HCT116 (cell line): ENCODE data around the gene ST14. TPM values are rescaled to one million over a fixed set of nuclear protein-coding genes. Genes with fewer than 3 reads are reported as not detected.

Experiments
- ATAC-seq: fragments of 200-7000 bp; cut with Tn5 transposase; 2 replicates; pipeline ENCODE4 v1.9.1; 2020; ENCODE audit warnings: mild to moderate bottlenecking, moderate library complexity
- BruUV-seq: library from RNA; stranded (reverse); fragments of 400-500 nt; replicated peaks from 2 replicates; lab custom pipeline; 2021; lab: Mats Ljungman, UMichigan
- CTCF ChIA-PET: fragments of 300-600 bp; sonication (Branson Sonifier 250); formaldehyde crosslinking; loops from one replicate; lab custom pipeline; 2021; ENCODE audit warnings: antibody characterized with exemption; lab: Charles Lee
- POLR2A ChIA-PET: fragments of 300-600, 350-600 bp; sonication (Branson Sonifier 250); formaldehyde crosslinking; loops from one replicate; lab custom pipeline; 2021; ENCODE audit warnings: antibody characterized with exemption; lab: Charles Lee
- RAD21 ChIA-PET, 2 experiments: fragments of 300-600 bp; sonication (Branson Sonifier 250); formaldehyde crosslinking; loops; one replicate each; lab custom pipeline; 2023; ENCODE audit warnings: low total read pairs in 2 of 2; ENCODE audit not compliant: uncharacterized antibody in 2 of 2, unreplicated experiment in 2 of 2, low non-redundant PET in 1 of 2; lab: Charles Lee
- DNase-seq: peaks from one replicate; pipeline ENCODE4 v3.0.0-alpha.2; 2010; ENCODE audit warnings: low read depth, low spot score
- H2AFZ ChIP-seq: fragments of 200-600 bp; shearing (Covaris generic), sonication (generic); 2 replicates; pipeline ENCODE4 v1.6.1; 2017; ENCODE audit warnings: low read depth, mixed run types, mixed read lengths, antibody characterized with exemption, low read length; ENCODE audit not compliant: poor library complexity, severe bottlenecking
- H3K27ac ChIP-seq: 2 replicates; pipeline ENCODE4 v1.5.1; 2012; ENCODE audit warnings: low read depth, low read length
- H3K27me3 ChIP-seq: fragments of 200-600 bp; sonication (generic); 2 replicates; pipeline ENCODE4 v1.6.1; 2016; ENCODE audit warnings: mixed run types, low read length, mixed read lengths; ENCODE audit not compliant: insufficient read depth
- H3K36me3 ChIP-seq, 2 experiments: fragments of 200-500 bp in 1 of 2; fragments of 200-600 bp in 1 of 2; sonication (Bioruptor generic) in 1 of 2; sonication (generic) in 1 of 2; 2 replicates each; pipeline versions ENCODE4 v1.5.1 to v1.6.1; 2014 to 2016; ENCODE audit warnings: low read length in 2 of 2, inconsistent platforms in 1 of 2, mixed read lengths in 1 of 2, mixed run types in 1 of 2; ENCODE audit not compliant: insufficient read depth in 2 of 2, control insufficient read depth in 1 of 2
- H3K4me1 ChIP-seq, 2 experiments: fragments of 200-600 bp in 1 of 2; sonication (generic) in 1 of 2; 2 replicates each; pipeline versions ENCODE4 v1.5.1 to v1.6.1; 2012 to 2017; ENCODE audit warnings: low read length in 2 of 2, inconsistent platforms in 1 of 2, mild to moderate bottlenecking in 1 of 2, mixed read lengths in 1 of 2, mixed run types in 1 of 2, moderate library complexity in 1 of 2; ENCODE audit not compliant: insufficient read depth in 2 of 2, control insufficient read depth in 1 of 2
- H3K4me2 ChIP-seq: fragments of 200-600 bp; sonication (generic); 2 replicates; pipeline ENCODE4 v1.6.1; 2017; ENCODE audit warnings: mixed run types, low read length, mixed read lengths
- H3K4me3 ChIP-seq, 2 experiments: fragments of 200-600 bp in 1 of 2; sonication (generic) in 1 of 2; replicated peaks in 1 of 2; 2 replicates each; pipeline ENCODE4 v1.5.1; 2011 to 2016; ENCODE audit warnings: low read length in 2 of 2, control low read depth in 1 of 2, low read depth in 1 of 2, mild to moderate bottlenecking in 1 of 2, mixed read lengths in 1 of 2, mixed run types in 1 of 2
- H3K79me2 ChIP-seq: fragments of 200-600 bp; sonication (generic); 2 replicates; pipeline ENCODE4 v1.6.1; 2017; ENCODE audit warnings: mild to moderate bottlenecking, mixed run types, low read length, moderate library complexity, mixed read lengths; ENCODE audit not compliant: insufficient read depth
- H3K9ac ChIP-seq: fragments of 200-600 bp; sonication (generic); 2 replicates; pipeline ENCODE4 v1.6.1; 2016; ENCODE audit warnings: low read length, mixed read lengths
- H3K9me2 ChIP-seq: fragments of 200-600 bp; sonication (generic), shearing (Covaris generic); 2 replicates; pipeline ENCODE4 v1.6.1; 2017; ENCODE audit warnings: mixed run types, mild to moderate bottlenecking, moderate library complexity; ENCODE audit not compliant: insufficient read depth
- H3K9me3 ChIP-seq, 2 experiments: fragments of 200-500 bp in 1 of 2; fragments of 200-600 bp in 1 of 2; sonication (Bioruptor generic) in 1 of 2; sonication (generic) in 1 of 2; 2 replicates each; pipeline ENCODE4 v1.6.1; 2014 to 2017; ENCODE audit warnings: low read length in 2 of 2, mixed read lengths in 2 of 2, inconsistent platforms in 1 of 2, low read depth in 1 of 2, mild to moderate bottlenecking in 1 of 2, mixed run types in 1 of 2, moderate library complexity in 1 of 2; ENCODE audit not compliant: control insufficient read depth in 1 of 2, insufficient read depth in 1 of 2
- H4K20me1 ChIP-seq: fragments of 200-600 bp; sonication (generic), shearing (Covaris generic); 2 replicates; pipeline ENCODE4 v1.6.1; 2017; ENCODE audit warnings: mixed run types, mild to moderate bottlenecking, moderate library complexity; ENCODE audit not compliant: insufficient read depth
- CEBPB ChIP-seq: IDR thresholded peaks from 2 replicates; pipeline ENCODE4 v1.6.1; 2012; ENCODE audit warnings: low read depth
- ELF1 ChIP-seq: IDR thresholded peaks from 2 replicates; pipeline ENCODE4 v1.6.1; 2012; ENCODE audit warnings: low read depth, borderline replicate concordance
- EZH2 ChIP-seq: fragments of 200-600 bp; sonication (generic); IDR thresholded peaks from 2 replicates; pipeline ENCODE4 v1.6.1; 2017; ENCODE audit warnings: antibody characterized with exemption, mixed run types
- FOSL1 ChIP-seq: IDR thresholded peaks from 2 replicates; pipeline ENCODE4 v1.6.1; 2012; ENCODE audit warnings: low read depth
- POLR2A ChIP-seq: IDR thresholded peaks from 2 replicates; pipeline ENCODE4 v1.7.0; 2011; ENCODE audit warnings: borderline replicate concordance; ENCODE audit not compliant: insufficient read depth, insufficient read length; ENCODE audit errors: extremely low read depth
- POLR2AphosphoS5 ChIP-seq: IDR thresholded peaks from 2 replicates; pipeline ENCODE4 v1.6.1; 2011; ENCODE audit warnings: mild to moderate bottlenecking, low read depth, low read length, moderate library complexity
- RAD21 ChIP-seq: IDR thresholded peaks from 2 replicates; pipeline ENCODE4 v1.6.1; 2012; ENCODE audit warnings: low read depth, mild to moderate bottlenecking
- SIN3A ChIP-seq: IDR thresholded peaks from 2 replicates; pipeline ENCODE4 v1.6.1; 2012; ENCODE audit warnings: low read depth
- SP1 ChIP-seq: IDR thresholded peaks from 2 replicates; pipeline ENCODE4 v1.6.1; 2012; ENCODE audit warnings: low read depth
- SRF ChIP-seq: IDR thresholded peaks from 2 replicates; pipeline ENCODE4 v1.6.1; 2012; ENCODE audit warnings: low read depth
- ZFX ChIP-seq: fragments of 450-650 bp; IDR thresholded peaks from 2 replicates; pipeline ENCODE4 v1.6.1; 2017
- ZNF274 ChIP-seq: fragments of 200-500 bp; sonication (Bioruptor generic); IDR thresholded peaks from 2 replicates; pipeline ENCODE4 v1.6.1; 2014; ENCODE audit warnings: mild to moderate bottlenecking, low read depth, low read length, inconsistent platforms
- intact Hi-C: fragments of 100-400 bp; cut with micrococcal nuclease; formaldehyde crosslinking; loops from 2 replicates; pipeline ENCODE4 v1.10.0; 2022
- total RNA-seq: library from RNA; stranded (reverse); gene quantifications from one replicate; pipeline ENCODE4 v1.2.1, GENCODE V29; 2021; ENCODE audit not compliant: unreplicated experiment
- TF ChIP-seq, protein P1 (sequence below): IDR thresholded peaks from 2 replicates; pipeline ENCODE4 v1.6.1; 2011; ENCODE audit warnings: mild to moderate bottlenecking, low read length, moderate library complexity; ENCODE audit not compliant: insufficient replicate concordance; ENCODE audit errors: extremely low read depth
- TF ChIP-seq, protein P2 (sequence below), 3 experiments: fragments of 200-600 bp in 1 of 3; sonication (generic) in 1 of 3; IDR thresholded peaks in 2 of 3; conservative IDR thresholded peaks in 1 of 3; 2 replicates each; pipeline ENCODE4 v1.5.1; 2012 to 2017; ENCODE audit warnings: low read depth in 2 of 3, low read length in 2 of 3, antibody characterized with exemption in 1 of 3, borderline replicate concordance in 1 of 3, control low read depth in 1 of 3, mild to moderate bottlenecking in 1 of 3, mixed read lengths in 1 of 3, mixed run types in 1 of 3, moderate library complexity in 1 of 3; ENCODE audit not compliant: insufficient read depth in 1 of 3
- TF ChIP-seq, protein P3 (sequence below): IDR thresholded peaks from 2 replicates; pipeline ENCODE4 v1.6.1; 2012

ST14 gene
- total RNA-seq, 1 experiment from 2014 or later, result 107 TPM

DNA sequence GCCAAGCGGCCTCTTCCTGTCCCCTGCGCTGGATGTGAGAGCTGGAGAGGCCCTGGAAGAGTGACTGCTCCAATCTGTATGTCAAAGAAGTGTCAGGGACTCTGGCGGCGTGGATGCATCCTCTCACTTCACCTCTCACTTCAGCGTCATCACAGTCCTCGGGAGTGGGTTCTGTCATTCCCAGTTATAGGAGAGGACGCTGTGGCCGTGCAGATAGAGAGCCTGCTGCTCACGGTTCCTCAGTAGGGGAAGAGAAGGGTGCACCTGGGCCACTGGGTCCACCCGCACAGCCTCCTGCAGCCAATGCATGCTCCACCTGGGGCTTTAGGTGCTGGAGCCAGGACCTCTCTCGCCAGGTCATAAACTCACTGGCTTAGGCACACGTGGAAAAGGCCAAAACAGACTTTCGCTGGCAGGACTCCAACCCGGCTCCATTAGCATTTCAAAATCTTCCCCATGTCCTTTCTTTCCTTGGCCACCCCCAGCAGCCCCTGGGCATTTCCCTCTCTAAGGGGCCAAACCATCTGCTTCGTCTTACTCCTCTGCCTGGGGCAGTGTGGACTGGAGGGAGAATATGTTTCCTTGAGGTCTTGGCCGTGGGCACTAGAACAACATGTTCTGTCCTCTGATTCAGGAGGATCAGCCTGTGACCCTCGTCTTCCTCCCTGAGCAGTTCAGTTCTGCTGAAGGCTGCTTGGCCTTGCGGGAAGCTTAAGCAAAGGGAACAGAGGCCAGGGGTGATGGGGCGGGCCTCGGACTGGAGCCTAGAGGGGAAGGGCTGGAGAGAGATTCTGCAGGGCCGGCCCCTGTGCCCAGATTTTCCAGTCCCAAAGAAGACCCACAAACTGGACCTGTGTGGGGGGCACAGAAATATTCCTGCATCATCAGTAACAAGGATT, 57.8 kb downstream of the ST14 start (continued):
- TF ChIP-seq, protein P1, sequence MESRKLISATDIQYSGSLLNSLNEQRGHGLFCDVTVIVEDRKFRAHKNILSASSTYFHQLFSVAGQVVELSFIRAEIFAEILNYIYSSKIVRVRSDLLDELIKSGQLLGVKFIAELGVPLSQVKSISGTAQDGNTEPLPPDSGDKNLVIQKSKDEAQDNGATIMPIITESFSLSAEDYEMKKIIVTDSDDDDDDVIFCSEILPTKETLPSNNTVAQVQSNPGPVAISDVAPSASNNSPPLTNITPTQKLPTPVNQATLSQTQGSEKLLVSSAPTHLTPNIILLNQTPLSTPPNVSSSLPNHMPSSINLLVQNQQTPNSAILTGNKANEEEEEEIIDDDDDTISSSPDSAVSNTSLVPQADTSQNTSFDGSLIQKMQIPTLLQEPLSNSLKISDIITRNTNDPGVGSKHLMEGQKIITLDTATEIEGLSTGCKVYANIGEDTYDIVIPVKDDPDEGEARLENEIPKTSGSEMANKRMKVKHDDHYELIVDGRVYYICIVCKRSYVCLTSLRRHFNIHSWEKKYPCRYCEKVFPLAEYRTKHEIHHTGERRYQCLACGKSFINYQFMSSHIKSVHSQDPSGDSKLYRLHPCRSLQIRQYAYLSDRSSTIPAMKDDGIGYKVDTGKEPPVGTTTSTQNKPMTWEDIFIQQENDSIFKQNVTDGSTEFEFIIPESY, result no peak
- TF ChIP-seq CEBPB (no peak), ELF1 (no peak), POLR2AphosphoS5 (no peak), FOSL1 (no peak), ZNF274 (no peak), SP1 (no peak)
- TF ChIP-seq, protein P2, sequence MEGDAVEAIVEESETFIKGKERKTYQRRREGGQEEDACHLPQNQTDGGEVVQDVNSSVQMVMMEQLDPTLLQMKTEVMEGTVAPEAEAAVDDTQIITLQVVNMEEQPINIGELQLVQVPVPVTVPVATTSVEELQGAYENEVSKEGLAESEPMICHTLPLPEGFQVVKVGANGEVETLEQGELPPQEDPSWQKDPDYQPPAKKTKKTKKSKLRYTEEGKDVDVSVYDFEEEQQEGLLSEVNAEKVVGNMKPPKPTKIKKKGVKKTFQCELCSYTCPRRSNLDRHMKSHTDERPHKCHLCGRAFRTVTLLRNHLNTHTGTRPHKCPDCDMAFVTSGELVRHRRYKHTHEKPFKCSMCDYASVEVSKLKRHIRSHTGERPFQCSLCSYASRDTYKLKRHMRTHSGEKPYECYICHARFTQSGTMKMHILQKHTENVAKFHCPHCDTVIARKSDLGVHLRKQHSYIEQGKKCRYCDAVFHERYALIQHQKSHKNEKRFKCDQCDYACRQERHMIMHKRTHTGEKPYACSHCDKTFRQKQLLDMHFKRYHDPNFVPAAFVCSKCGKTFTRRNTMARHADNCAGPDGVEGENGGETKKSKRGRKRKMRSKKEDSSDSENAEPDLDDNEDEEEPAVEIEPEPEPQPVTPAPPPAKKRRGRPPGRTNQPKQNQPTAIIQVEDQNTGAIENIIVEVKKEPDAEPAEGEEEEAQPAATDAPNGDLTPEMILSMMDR (IDR thresholded peaks at IDR 0.05 in 2 of 3, conservative IDR thresholded peaks at IDR 0.05 in 1 of 3; ENCODE audit: borderline replicate concordance in 1 of 3, insufficient read depth in 1 of 3, low read depth in 2 of 3, low read length in 2 of 3), result no peak

DNA sequence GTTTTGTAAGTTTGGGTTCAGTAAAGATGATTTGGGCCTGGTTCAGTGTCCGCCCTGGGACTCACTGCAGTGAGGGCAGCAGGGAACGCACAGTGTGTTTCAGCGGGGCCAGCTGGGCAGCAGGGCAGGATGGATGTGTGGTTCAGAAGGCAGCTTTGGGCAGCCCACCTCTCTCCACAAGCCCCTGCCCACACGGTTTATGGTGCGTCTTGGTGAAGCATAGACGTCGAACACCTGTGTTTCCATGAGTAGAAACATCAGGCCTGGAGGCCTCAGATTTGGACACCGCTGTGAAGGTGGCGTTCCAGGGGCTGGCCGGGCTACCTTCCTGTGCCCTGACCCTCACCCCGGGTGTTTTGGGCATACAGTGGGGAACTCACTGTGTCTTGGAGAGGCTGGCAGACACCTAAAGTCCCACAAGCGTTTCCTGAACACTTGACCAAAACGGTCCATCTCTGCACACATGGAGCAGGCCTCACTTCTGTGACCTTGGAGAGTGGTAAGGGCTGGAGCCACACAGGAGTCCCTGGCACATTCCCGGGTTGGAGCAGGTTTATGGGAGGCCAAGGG, 59.0 kb downstream of the ST14 start:
- TF ChIP-seq, protein P2 (IDR thresholded peaks at IDR 0.05 in 2 of 3, conservative IDR thresholded peaks at IDR 0.05 in 1 of 3; ENCODE audit: borderline replicate concordance in 1 of 3, insufficient read depth in 1 of 3, low read depth in 2 of 3, low read length in 2 of 3), result no peak
- no peak for TF ChIP-seq FOSL1
- no peak for TF ChIP-seq CEBPB
- no peak for TF ChIP-seq SRF
- no peak for TF ChIP-seq POLR2AphosphoS5
- no peak for TF ChIP-seq EZH2
- TF ChIP-seq, protein P3, sequence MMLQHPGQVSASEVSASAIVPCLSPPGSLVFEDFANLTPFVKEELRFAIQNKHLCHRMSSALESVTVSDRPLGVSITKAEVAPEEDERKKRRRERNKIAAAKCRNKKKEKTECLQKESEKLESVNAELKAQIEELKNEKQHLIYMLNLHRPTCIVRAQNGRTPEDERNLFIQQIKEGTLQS, result no peak
- TF ChIP-seq SP1, result no peak
- no peak for TF ChIP-seq RAD21
- TF ChIP-seq POLR2A, result no peak
- no peak for TF ChIP-seq SIN3A
- TF ChIP-seq ZFX, result no peak
- no peak for TF ChIP-seq ELF1
- TF ChIP-seq, all 23 proteins: peak for 0
- BruUV-seq, result no TSS peak
- Histone ChIP-seq H3K79me2 (no peaks in the 10 kb centered on the region), H4K20me1 (no peaks in the 10 kb centered on the region), H3K9ac (no peak overlapping the region), H3K27ac (no peak overlapping the region), H3K27me3 (no peaks in the 10 kb centered on the region), H3K4me2 (no peak overlapping the region), H2AFZ (no peak overlapping the region), H3K4me1 (no peaks in the 10 kb centered on the region), H3K9me3 (no peaks in the 10 kb centered on the region), H3K36me3 (no peaks in the 10 kb centered on the region), H3K4me3 (no peak overlapping the region), H3K9me2 (no peaks in the 10 kb centered on the region)
- intact Hi-C loops, result loop anchor here (10.0 kb wide), 1 partner anchor 676 kb away; no protein-coding TSS in a partner anchor
- DNase-seq, result no peak
- no peak for ATAC-seq
- ChIA-PET RAD21 (no interaction called here), POLR2A (no interaction called here), CTCF (no interaction called here)
